Choroid plexus epithelial cell (primary cell): Measurements from ENCODE around the gene IL1RL2.

Source experiments
- DNase-seq: peaks from one replicate; pipeline ENCODE4 v3.0.0-alpha.2; 2010; ENCODE audit warnings: low read depth
- H3K4me3 ChIP-seq: 2 replicates; pipeline ENCODE4 v1.5.1; 2011; ENCODE audit warnings: low read depth, mild to moderate bottlenecking, control low read depth, low read length, moderate library complexity
- CTCF ChIP-seq: conservative IDR thresholded peaks from 2 replicates; pipeline ENCODE4 v1.5.1; 2011; ENCODE audit warnings: low read depth, mild to moderate bottlenecking, control low read depth, inconsistent platforms, low read length, moderate library complexity

The IL1RL2 gene

DNA sequence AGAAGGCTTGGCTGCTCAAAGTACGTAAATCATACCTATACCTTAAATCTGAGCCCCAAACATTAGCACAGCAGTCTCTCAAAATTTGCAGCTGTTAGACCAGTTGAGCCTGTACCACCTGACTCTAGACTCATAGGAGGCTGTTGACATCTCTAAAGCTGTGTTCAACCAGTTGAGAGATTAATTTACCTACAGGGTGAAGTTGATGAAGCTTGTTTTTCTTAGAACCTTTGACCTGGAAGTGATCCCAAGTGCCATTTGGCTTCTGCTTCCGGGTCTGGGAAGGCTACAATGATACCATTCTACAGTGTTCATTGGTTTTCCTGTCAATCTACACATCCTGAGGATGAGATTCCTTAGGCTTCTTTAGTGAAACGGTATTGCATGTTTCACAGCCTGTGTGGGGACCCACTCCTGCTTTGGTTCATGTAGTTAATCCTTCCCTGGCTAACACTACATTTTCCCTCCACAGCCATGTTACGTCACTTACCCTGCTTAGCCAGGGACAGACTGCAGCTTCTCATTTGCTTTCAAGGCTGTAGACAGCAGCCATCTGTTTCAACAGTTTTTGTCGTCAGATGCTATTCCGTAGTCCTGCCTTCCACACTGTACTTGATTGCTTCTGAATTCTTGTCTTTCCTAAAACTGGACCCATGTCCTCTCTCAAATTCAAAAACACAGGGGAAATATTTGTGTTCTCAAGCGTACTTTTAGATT lies 4.7 kb upstream of the IL1RL2 start:
- no peak overlapping the region for H3K4me3 ChIP-seq
- DNase-seq, result no peak
- no peak for TF ChIP-seq CTCF

- DNase-seq, result no peak
- no peak overlapping the region for H3K4me3 ChIP-seq
- no peak for TF ChIP-seq CTCF
Measured at GRCh38 chr2:102184018-102184417, 2.8 kb upstream of the IL1RL2 start.

- no peak overlapping the region for H3K4me3 ChIP-seq
- no peak for TF ChIP-seq CTCF
- DNase-seq, result no peak
Measured at GRCh38 chr2:102184568-102184967, 2.3 kb upstream of the IL1RL2 start.

DNA sequence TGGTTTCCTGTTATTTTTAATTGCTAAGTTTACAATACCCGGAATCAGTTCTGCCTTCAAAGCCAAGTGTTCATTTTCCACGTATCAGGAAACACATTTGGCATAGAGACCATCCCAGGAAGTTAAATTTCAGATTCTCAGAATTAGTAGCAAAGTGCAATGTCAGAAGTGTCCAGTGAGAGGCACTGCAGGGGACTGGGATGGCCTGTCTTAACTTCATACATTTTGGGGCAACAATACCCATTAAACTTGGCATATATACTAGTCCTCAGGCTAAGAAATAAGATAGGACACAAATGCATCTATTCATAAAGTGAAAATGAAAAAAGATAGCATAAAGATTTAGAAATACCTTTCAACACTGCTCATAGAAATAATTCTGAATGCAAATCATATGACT lies 1.5 kb upstream of the IL1RL2 start:
- H3K4me3 ChIP-seq, result no peak overlapping the region
- DNase-seq, result peak; percentile 56
- TF ChIP-seq CTCF, result peak; percentile 83

- peak overlapping the region; percentile 63 for H3K4me3 ChIP-seq
- peak; percentile 58 for DNase-seq
- TF ChIP-seq CTCF, result peak; percentile 71
Measured at GRCh38 chr2:102187496-102188150, 800 bp downstream of the IL1RL2 start.

DNA sequence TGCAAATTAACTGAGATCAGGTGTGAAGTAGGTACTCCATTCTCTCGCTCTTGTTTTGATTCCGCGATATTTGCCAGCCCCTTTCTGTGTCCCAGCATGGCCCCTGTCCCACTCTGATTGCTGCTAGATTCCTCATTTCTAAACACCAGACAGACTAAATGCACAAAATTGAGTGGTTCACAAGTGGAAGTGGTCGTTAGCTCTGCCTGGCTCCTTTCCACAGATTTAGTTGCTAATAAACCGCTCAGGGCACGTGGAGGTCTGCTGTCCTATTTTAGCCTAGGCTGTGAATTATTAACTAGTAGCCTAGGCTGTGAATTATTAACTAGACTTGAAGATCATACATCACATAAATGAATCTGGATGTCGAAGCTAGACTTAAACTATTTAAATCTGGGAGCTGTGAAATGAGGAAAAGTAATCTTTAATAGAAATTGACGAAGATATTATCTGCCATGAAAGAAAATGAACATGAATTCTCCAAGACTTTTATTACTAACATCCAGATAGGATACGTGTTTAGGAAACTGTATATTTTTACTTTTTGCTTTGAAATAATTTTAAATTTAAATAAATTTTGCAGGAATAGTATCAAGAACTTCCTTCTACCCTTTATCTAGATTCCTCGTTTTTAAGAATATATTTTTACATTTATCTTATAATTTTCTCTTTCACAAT lies 3.7 kb downstream of the IL1RL2 start:
- no peak overlapping the region for H3K4me3 ChIP-seq
- TF ChIP-seq CTCF, result no peak
- DNase-seq, result no peak
